IMR-90 (cell line): Measurements from ENCODE around the gene ZDHHC3.

Experiments
- CTCF ChIP-seq: conservative IDR thresholded peaks from 2 replicates; pipeline ENCODE4 v1.5.1; 2012; ENCODE audit warnings: mild to moderate bottlenecking, low read depth, low read length, improper control_type of control experiment
- MAFK ChIP-seq: IDR thresholded peaks from 2 replicates; pipeline ENCODE4 v1.6.1; 2012; ENCODE audit warnings: low read depth, low read length, improper control_type of control experiment
- POLR2A ChIP-seq: IDR thresholded peaks from 2 replicates; pipeline ENCODE4 v1.6.1; 2012; ENCODE audit warnings: mild to moderate bottlenecking, low read depth, low read length

DNA sequence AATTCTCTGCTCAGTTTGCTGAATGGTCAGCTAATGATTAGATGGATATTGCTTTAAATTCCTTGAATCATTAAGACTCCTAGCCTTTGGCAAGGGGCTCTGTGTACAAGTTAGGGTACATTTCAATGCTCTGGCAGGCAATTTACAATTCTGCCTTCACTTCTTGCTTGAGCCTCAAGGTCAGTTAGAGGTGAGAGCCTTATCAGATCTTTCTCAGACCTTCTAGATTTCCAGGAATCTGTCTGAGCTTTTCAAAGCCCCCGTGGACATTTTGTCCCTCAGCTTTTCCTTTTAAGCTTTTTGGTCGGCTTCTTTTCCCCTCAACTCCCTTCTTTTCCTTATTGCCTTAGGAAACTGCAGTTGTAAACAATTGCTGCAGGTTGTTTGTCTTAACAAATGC, 66.9 kb downstream of the ZDHHC3 start:
- TF ChIP-seq CTCF = no peak
- no peak for TF ChIP-seq POLR2A
- no peak for TF ChIP-seq MAFK
